ENCODE results near the gene CMC2.

DNA sequence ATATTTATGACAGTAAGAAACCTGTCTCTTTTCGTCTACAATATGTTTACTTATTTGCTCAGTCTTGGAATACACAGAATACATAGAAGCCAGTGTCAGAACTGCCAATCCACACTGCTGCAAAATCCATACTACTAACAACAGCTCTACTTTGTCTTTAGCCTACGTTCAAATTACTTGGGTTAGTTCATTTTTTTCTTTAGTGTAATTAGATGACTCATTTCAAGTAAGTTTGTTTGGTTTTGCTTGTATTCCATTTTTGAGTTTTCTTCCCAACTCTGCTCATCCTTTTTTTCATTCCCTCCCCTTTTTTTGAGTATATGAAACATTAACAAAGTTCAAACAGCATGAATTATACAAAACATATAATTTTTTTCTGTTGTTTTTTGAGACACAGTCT lies 16.9 kb downstream of the CMC2 start:
- TF ChIP-seq, protein P1, sequence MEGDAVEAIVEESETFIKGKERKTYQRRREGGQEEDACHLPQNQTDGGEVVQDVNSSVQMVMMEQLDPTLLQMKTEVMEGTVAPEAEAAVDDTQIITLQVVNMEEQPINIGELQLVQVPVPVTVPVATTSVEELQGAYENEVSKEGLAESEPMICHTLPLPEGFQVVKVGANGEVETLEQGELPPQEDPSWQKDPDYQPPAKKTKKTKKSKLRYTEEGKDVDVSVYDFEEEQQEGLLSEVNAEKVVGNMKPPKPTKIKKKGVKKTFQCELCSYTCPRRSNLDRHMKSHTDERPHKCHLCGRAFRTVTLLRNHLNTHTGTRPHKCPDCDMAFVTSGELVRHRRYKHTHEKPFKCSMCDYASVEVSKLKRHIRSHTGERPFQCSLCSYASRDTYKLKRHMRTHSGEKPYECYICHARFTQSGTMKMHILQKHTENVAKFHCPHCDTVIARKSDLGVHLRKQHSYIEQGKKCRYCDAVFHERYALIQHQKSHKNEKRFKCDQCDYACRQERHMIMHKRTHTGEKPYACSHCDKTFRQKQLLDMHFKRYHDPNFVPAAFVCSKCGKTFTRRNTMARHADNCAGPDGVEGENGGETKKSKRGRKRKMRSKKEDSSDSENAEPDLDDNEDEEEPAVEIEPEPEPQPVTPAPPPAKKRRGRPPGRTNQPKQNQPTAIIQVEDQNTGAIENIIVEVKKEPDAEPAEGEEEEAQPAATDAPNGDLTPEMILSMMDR (IDR thresholded peaks at IDR 0.05), result no peak
- no peak for TF ChIP-seq EP300 (IDR thresholded peaks at IDR 0.05)

Measured in ovary (tissue), 3 donors.